DOHH2 (cell line): ENCODE results near the gene SNX30.
A peak's percentile ranks its signal among the peaks of the same experiment; 100 is the strongest.

Experiments
- H3F3A ChIP-seq: fragments of 200-600 bp; sonication (generic), shearing (Covaris generic); 2 replicates; pipeline ENCODE4 v1.6.0; 2016; ENCODE audit warnings: antibody characterized with exemption, mild to moderate bottlenecking; ENCODE audit not compliant: control insufficient read depth, insufficient read depth
- H3K27ac ChIP-seq: fragments of 200-600 bp; sonication (generic); 2 replicates; pipeline ENCODE4 v1.5.1; 2014; ENCODE audit warnings: low read depth, mild to moderate bottlenecking, low read length, moderate library complexity
- H3K27me3 ChIP-seq: fragments of 200-600 bp; sonication (generic); 2 replicates; pipeline ENCODE4 v1.6.1; 2014; ENCODE audit warnings: mild to moderate bottlenecking, low read length, mixed read lengths; ENCODE audit not compliant: control insufficient read depth
- H3K36me3 ChIP-seq: fragments of 200-600 bp; sonication (generic); 2 replicates; pipeline ENCODE4 v1.6.1; 2014; ENCODE audit warnings: mild to moderate bottlenecking, low read length, moderate library complexity, mixed read lengths; ENCODE audit not compliant: control insufficient read depth
- H3K4me1 ChIP-seq: fragments of 200-600 bp; sonication (generic); 2 replicates; pipeline ENCODE4 v1.6.1; 2014; ENCODE audit warnings: mild to moderate bottlenecking, low read length, mixed read lengths; ENCODE audit not compliant: control insufficient read depth
- H3K4me2 ChIP-seq: fragments of 200-600 bp; sonication (generic); 2 replicates; pipeline ENCODE4 v1.6.0; 2014; ENCODE audit warnings: mild to moderate bottlenecking, low read length, moderate library complexity
- H3K4me3 ChIP-seq: fragments of 200-600 bp; sonication (generic); 2 replicates; pipeline ENCODE4 v1.5.1; 2014; ENCODE audit warnings: mild to moderate bottlenecking, low read length, mixed read lengths
- H3K79me2 ChIP-seq: fragments of 200-600 bp; sonication (generic); 2 replicates; pipeline ENCODE4 v1.6.1; 2014; ENCODE audit warnings: mild to moderate bottlenecking, low read length, mixed read lengths; ENCODE audit not compliant: control insufficient read depth
- H3K9me2 ChIP-seq: fragments of 200-600 bp; sonication (generic); replicated peaks from 2 replicates; pipeline ENCODE4 v1.6.1; 2014; ENCODE audit warnings: mild to moderate bottlenecking, low read length, mixed read lengths; ENCODE audit not compliant: control insufficient read depth
- H3K9me3 ChIP-seq: fragments of 200-600 bp; sonication (generic); 2 replicates; pipeline ENCODE4 v1.6.1; 2014; ENCODE audit warnings: antibody characterized with exemption, low read length, mixed read lengths; ENCODE audit not compliant: control insufficient read depth, insufficient read depth
- H4K20me1 ChIP-seq: fragments of 200-600 bp; sonication (generic); 2 replicates; pipeline ENCODE4 v1.6.0; 2014; ENCODE audit warnings: low read depth, mild to moderate bottlenecking, antibody characterized with exemption, low read length, moderate library complexity; ENCODE audit not compliant: control insufficient read depth, insufficient read depth
- CTCF ChIP-seq: fragments of 200-600 bp; sonication (generic); IDR thresholded peaks from one replicate; pipeline ENCODE4 v1.5.1; 2014; ENCODE audit warnings: antibody characterized with exemption, mild to moderate bottlenecking, low read depth, low read length; ENCODE audit not compliant: poor library complexity, severe bottlenecking
- EZH2phosphoT487 ChIP-seq: fragments of 200-600 bp; sonication (generic); IDR thresholded peaks from 2 replicates; pipeline ENCODE4 v1.6.1; 2017; ENCODE audit warnings: borderline replicate concordance, mild to moderate bottlenecking, antibody characterized with exemption, low read length, moderate library complexity, mixed read lengths

Gene SNX30

GRCh38 chr9:112863214-112863613, 112.7 kb downstream of the SNX30 start:
- Histone ChIP-seq H4K20me1 (no peaks in the 10 kb centered on the region), H3K4me3 (peak overlapping the region; percentile 18; the same call in 1 of the 2 replicates), H3F3A (peaks cover 4% of the 10 kb centered on the region; the same call in 1 of the 2 replicates), H3K27ac (peak overlapping the region; percentile 47), H3K79me2 (no peaks in the 10 kb centered on the region), H3K27me3 (no peaks in the 10 kb centered on the region), H3K9me2 (no peaks in the 10 kb centered on the region), H3K4me1 (peaks cover 47% of the 10 kb centered on the region), H3K36me3 (peaks cover 7% of the 10 kb centered on the region; the same call in 1 of the 2 replicates), H3K4me2 (peak overlapping the region; percentile 50), H3K9me3 (no peaks in the 10 kb centered on the region)
- TF ChIP-seq EZH2phosphoT487 (no peak), CTCF (no peak)

GRCh38 chr9:112863746-112864145, 113.2 kb downstream of the SNX30 start:
- H3K9me3 ChIP-seq: no peaks in the 10 kb centered on the region
- H3K9me2 ChIP-seq: no peaks in the 10 kb centered on the region
- peak overlapping the region; percentile 47 for H3K27ac ChIP-seq
- H3K79me2 ChIP-seq: no peaks in the 10 kb centered on the region
- no peak overlapping the region for H3K4me3 ChIP-seq
- H3K4me2 ChIP-seq: peak overlapping the region; percentile 50
- peaks cover 42% of the 10 kb centered on the region for H3K4me1 ChIP-seq
- no peaks in the 10 kb centered on the region for H4K20me1 ChIP-seq
- peaks cover 4% of the 10 kb centered on the region; the same call in 1 of the 2 replicates for H3F3A ChIP-seq
- H3K36me3 ChIP-seq: peaks cover 10% of the 10 kb centered on the region; the same call in 1 of the 2 replicates
- no peaks in the 10 kb centered on the region for H3K27me3 ChIP-seq
- TF ChIP-seq EZH2phosphoT487 (no peak), CTCF (no peak)

- H3K79me2 ChIP-seq: no peaks in the 10 kb centered on the region
- H3K27me3 ChIP-seq: no peaks in the 10 kb centered on the region
- peaks cover 37% of the 10 kb centered on the region for H3K4me1 ChIP-seq
- H4K20me1 ChIP-seq: no peaks in the 10 kb centered on the region
- H3K9me2 ChIP-seq: no peaks in the 10 kb centered on the region
- no peak overlapping the region for H3K27ac ChIP-seq
- H3F3A ChIP-seq: peaks cover 4% of the 10 kb centered on the region; the same call in 1 of the 2 replicates
- H3K36me3 ChIP-seq: peaks cover 10% of the 10 kb centered on the region; the same call in 1 of the 2 replicates
- TF ChIP-seq CTCF: no peak
- TF ChIP-seq EZH2phosphoT487: no peak
- no peak overlapping the region for H3K4me2 ChIP-seq
- no peaks in the 10 kb centered on the region for H3K9me3 ChIP-seq
- H3K4me3 ChIP-seq: no peak overlapping the region
Observed at GRCh38 chr9:112864403-112864802, 113.8 kb downstream of the SNX30 start.

- no peak overlapping the region for H3K4me3 ChIP-seq
Observed at GRCh38 chr9:112864982-112865381, 114.4 kb downstream of the SNX30 start.

More at GRCh38 chr9:112864982-112865381, 114.4 kb downstream of the SNX30 start:
- TF ChIP-seq CTCF (no peak), EZH2phosphoT487 (no peak)
- Histone ChIP-seq H3K27ac (no peak overlapping the region), H3K27me3 (no peaks in the 10 kb centered on the region), H3K4me2 (no peak overlapping the region), H4K20me1 (no peaks in the 10 kb centered on the region), H3K4me1 (peaks cover 37% of the 10 kb centered on the region), H3K36me3 (peaks cover 10% of the 10 kb centered on the region; the same call in 1 of the 2 replicates), H3K79me2 (no peaks in the 10 kb centered on the region), H3K9me3 (no peaks in the 10 kb centered on the region), H3F3A (peaks cover 4% of the 10 kb centered on the region; the same call in 1 of the 2 replicates), H3K9me2 (no peaks in the 10 kb centered on the region)
